CD8-positive, alpha-beta memory T cell (primary cell): ENCODE measurements around the gene TMA16. TPM values are rescaled to one million over a fixed set of nuclear protein-coding genes. Genes with fewer than 3 reads are reported as not detected.

Experiments
- CTCF ChIA-PET: fragments of 350-600 bp; sonication (Branson Sonifier 250); formaldehyde crosslinking; loops from one replicate; lab custom pipeline; 2021; ENCODE audit warnings: antibody characterized with exemption; lab: Charles Lee
- POLR2A ChIA-PET: fragments of 350-600 bp; sonication (Branson Sonifier 250); formaldehyde crosslinking; loops from one replicate; lab custom pipeline; 2021; ENCODE audit warnings: antibody characterized with exemption; lab: Charles Lee
- DNase-seq, 5 donors: peaks; one replicate each; pipeline versions ENCODE4 v3.0.0 to v3.0.0-alpha.2; 2020 to 2022; ENCODE audit warnings: mixed read lengths in 1 of 5
- H3K27ac ChIP-seq: one replicate; pipeline ENCODE4 v1.7.0; 2013; ENCODE audit warnings: low read depth, mild to moderate bottlenecking, low read length, moderate library complexity
- H3K27me3 ChIP-seq: 2 replicates; pipeline ENCODE4 v1.7.0; 2013; ENCODE audit warnings: low read length, mild to moderate bottlenecking; ENCODE audit not compliant: insufficient read depth, poor library complexity, severe bottlenecking
- H3K36me3 ChIP-seq: 2 replicates; pipeline ENCODE4 v1.7.0; 2013; ENCODE audit warnings: mild to moderate bottlenecking, low read length, moderate library complexity; ENCODE audit not compliant: insufficient read depth
- H3K4me1 ChIP-seq: 2 replicates; pipeline ENCODE4 v1.7.0; 2013; ENCODE audit warnings: mild to moderate bottlenecking, low read length, moderate library complexity; ENCODE audit not compliant: insufficient read depth
- H3K4me3 ChIP-seq: 2 replicates; pipeline ENCODE4 v1.7.0; 2013; ENCODE audit warnings: mild to moderate bottlenecking, low read length
- H3K9me3 ChIP-seq: 2 replicates; pipeline ENCODE4 v1.7.0; 2013; ENCODE audit warnings: mild to moderate bottlenecking, low read length
- H3K27ac Mint-ChIP-seq, 8 donors: one replicate each; pipeline ENCODE4 v1.8.0; 2020 to 2021; ENCODE audit warnings: mixed read lengths in 8 of 8, mild to moderate bottlenecking in 6 of 8, inconsistent platforms in 3 of 8, moderate library complexity in 3 of 8
- H3K27me3 Mint-ChIP-seq, 2 donors: one replicate each; pipeline ENCODE4 v1.8.0; 2020 to 2021; ENCODE audit warnings: mixed read lengths in 2 of 2, mild to moderate bottlenecking in 1 of 2, moderate library complexity in 1 of 2
- H3K36me3 Mint-ChIP-seq, 3 donors: one replicate each; pipeline ENCODE4 v1.8.0; 2020 to 2021; ENCODE audit warnings: mixed read lengths in 3 of 3, inconsistent platforms in 1 of 3, mild to moderate bottlenecking in 1 of 3
- H3K4me1 Mint-ChIP-seq, 3 donors: one replicate each; pipeline ENCODE4 v1.8.0; 2020 to 2021; ENCODE audit warnings: mixed read lengths in 3 of 3, inconsistent platforms in 1 of 3, mild to moderate bottlenecking in 1 of 3
- H3K4me3 Mint-ChIP-seq, 7 donors: one replicate each; pipeline ENCODE4 v1.8.0; 2020 to 2021; ENCODE audit warnings: mixed read lengths in 7 of 7, mild to moderate bottlenecking in 6 of 7, moderate library complexity in 4 of 7, inconsistent platforms in 2 of 7
- H3K9me3 Mint-ChIP-seq, 5 donors: one replicate each; pipeline ENCODE4 v1.8.0; 2020 to 2022; ENCODE audit warnings: mixed read lengths in 5 of 5, mild to moderate bottlenecking in 3 of 5, moderate library complexity in 2 of 5, inconsistent platforms in 1 of 5
- polyA plus RNA-seq: library from polyadenylated mRNA; unstranded; fragments of 300-500 nt; fragmentation: Illumina TruSeq; gene quantifications from one replicate; pipeline ENCODE4 v1.2.3, GENCODE V29; 2021
- total RNA-seq, 2 experiments: library from RNA; stranded (reverse); gene quantifications; one replicate each; pipeline ENCODE4 v1.2.3, GENCODE V29; 2021

Gene TMA16
- total and polyA plus RNA-seq, 3 experiments from 2014 or later: 17.2 to 55.9 (median 52.9) TPM

- H3K36me3 ChIP-seq: no peaks in the 10 kb centered on the region
- Mint-ChIP-seq H3K27me3 (peaks cover 2 to 3% of the 10 kb centered on the region in 2 donors), H3K36me3 (peaks cover 0 to 3% (median 0%) of the 10 kb centered on the region in 3 donors), H3K4me3 (no peak overlapping the region), H3K9me3 (peaks cover 0 to 2% (median 0%) of the 10 kb centered on the region in 5 donors), H3K4me1 (peaks cover 5 to 11% (median 6%) of the 10 kb centered on the region in 3 donors), H3K27ac (no peak overlapping the region)
- DNase-seq: no peak
- no peaks in the 10 kb centered on the region for H3K9me3 ChIP-seq
- H3K4me1 ChIP-seq: peaks cover 4% of the 10 kb centered on the region
- POLR2A ChIA-PET: no interaction called here
- no peak overlapping the region for H3K4me3 ChIP-seq
- H3K27ac ChIP-seq: no peak overlapping the region
- no peaks in the 10 kb centered on the region for H3K27me3 ChIP-seq
- CTCF ChIA-PET: interaction anchor here (0.8 kb wide), 2 partner anchors 14 to 16 kb away, joined by 3 read pairs; no protein-coding TSS in a partner anchor
Measured at GRCh38 chr4:163564221-163564720, 69.8 kb downstream of the TMA16 start.

- peaks cover 0 to 2% (median 0%) of the 10 kb centered on the region in 5 donors for H3K9me3 Mint-ChIP-seq
- no peak overlapping the region for H3K4me3 Mint-ChIP-seq
- H3K36me3 ChIP-seq: no peaks in the 10 kb centered on the region
- H3K9me3 ChIP-seq: no peaks in the 10 kb centered on the region
- H3K36me3 Mint-ChIP-seq: peaks cover 0 to 3% (median 0%) of the 10 kb centered on the region in 3 donors
- ChIA-PET CTCF (no interaction called here), POLR2A (no interaction called here)
- H3K27ac ChIP-seq: no peak overlapping the region
- H3K4me3 ChIP-seq: no peak overlapping the region
- no peaks in the 10 kb centered on the region for H3K27me3 ChIP-seq
- no peaks in the 10 kb centered on the region for H3K4me1 Mint-ChIP-seq
- DNase-seq: no peak
- no peaks in the 10 kb centered on the region for H3K4me1 ChIP-seq
- H3K27ac Mint-ChIP-seq: no peak overlapping the region
- H3K27me3 Mint-ChIP-seq: peaks cover 2 to 4% of the 10 kb centered on the region in 2 donors
Measured at GRCh38 chr4:163565226-163566135, 71.0 kb downstream of the TMA16 start.

- Histone ChIP-seq H3K27me3 (no peaks in the 10 kb centered on the region), H3K4me3 (no peak overlapping the region), H3K9me3 (no peaks in the 10 kb centered on the region), H3K27ac (no peak overlapping the region), H3K4me1 (no peaks in the 10 kb centered on the region), H3K36me3 (no peaks in the 10 kb centered on the region)
- Mint-ChIP-seq H3K9me3 (peaks cover 0 to 2% (median 0%) of the 10 kb centered on the region in 5 donors), H3K36me3 (peaks cover 0 to 3% (median 0%) of the 10 kb centered on the region in 3 donors), H3K27ac (no peak overlapping the region), H3K27me3 (peaks cover 2 to 4% of the 10 kb centered on the region in 2 donors), H3K4me1 (no peaks in the 10 kb centered on the region), H3K4me3 (no peak overlapping the region)
- POLR2A ChIA-PET: no interaction called here
- CTCF ChIA-PET: interaction anchor here (1.0 kb wide), 1 partner anchor 16 kb away, joined by 3 read pairs; no protein-coding TSS in a partner anchor
- DNase-seq: no peak
Measured at GRCh38 chr4:163566257-163566796, 71.8 kb downstream of the TMA16 start.

- H3K27ac ChIP-seq: no peak overlapping the region
- no peak overlapping the region for H3K4me3 ChIP-seq
- CTCF ChIA-PET: interaction anchor here (1.2 kb wide), 1 partner anchor 30 kb away, joined by 3 read pairs; no protein-coding TSS in a partner anchor
Measured at GRCh38 chr4:163568843-163569242, 74.4 kb downstream of the TMA16 start.

More at GRCh38 chr4:163568843-163569242, 74.4 kb downstream of the TMA16 start:
- H3K27me3 ChIP-seq: no peaks in the 10 kb centered on the region
- H3K9me3 ChIP-seq: no peaks in the 10 kb centered on the region
- H3K4me1 ChIP-seq: no peaks in the 10 kb centered on the region
- DNase-seq: no peak
- POLR2A ChIA-PET: no interaction called here
- Mint-ChIP-seq H3K4me3 (no peak overlapping the region), H3K4me1 (no peaks in the 10 kb centered on the region), H3K9me3 (no peaks in the 10 kb centered on the region), H3K27ac (no peak overlapping the region), H3K36me3 (no peaks in the 10 kb centered on the region), H3K27me3 (peaks cover 2 to 4% of the 10 kb centered on the region in 2 donors)
- H3K36me3 ChIP-seq: no peaks in the 10 kb centered on the region

Other genes starting within 250 kb of the TMA16 start
- not detected for gene NPY1R, start 162.1 kb upstream of the TMA16 start, total RNA-seq
- not detected for gene NPY1R, start 162.1 kb upstream of the TMA16 start, polyA plus RNA-seq
- gene NPY5R, start 150.8 kb upstream of the TMA16 start, total RNA-seq: not detected
- gene NPY5R, start 150.8 kb upstream of the TMA16 start, polyA plus RNA-seq: not detected
- not detected for gene TKTL2, start 20.9 kb upstream of the TMA16 start, total RNA-seq
- not detected for gene TKTL2, start 20.9 kb upstream of the TMA16 start, polyA plus RNA-seq